ENCODE data around the gene ELMO3.

The ELMO3 gene

GRCh38 chr16:67195676-67196075, 3.3 kb upstream of the ELMO3 start:
- Histone ChIP-seq H3K9ac (ENCODE audit: low read length) (no peak overlapping the region), H3K4me3 (ENCODE audit: low read length) (no peak overlapping the region), H3K79me2 (ENCODE audit: low read length) (peaks cover 32% of the 10 kb centered on the region), H3K27me3 (ENCODE audit: low read depth, low read length) (no peaks in the 10 kb centered on the region), H2AFZ (ENCODE audit: low read depth, low read length) (no peak overlapping the region), H3K4me2 (ENCODE audit: low read length) (no peak overlapping the region), H3K36me3 (replicated peaks; ENCODE audit: low read depth, low read length) (peaks cover 52% of the 10 kb centered on the region), H3K9me3 (ENCODE audit: insufficient read depth, low read length) (no peaks in the 10 kb centered on the region), H3K4me1 (ENCODE audit: low read length) (peaks cover 12% of the 10 kb centered on the region), H4K20me1 (ENCODE audit: insufficient read depth, low read length) (no peaks in the 10 kb centered on the region), H3K27ac (ENCODE audit: low read length) (no peak overlapping the region)
- TF ChIP-seq EZH2phosphoT487 (IDR thresholded peaks at IDR 0.05; ENCODE audit: low read depth) (no peak), CTCF (IDR thresholded peaks at IDR 0.05; ENCODE audit: low read depth, low read length) (no peak)

- Histone ChIP-seq H4K20me1 (ENCODE audit: insufficient read depth, low read length) (no peaks in the 10 kb centered on the region), H3K79me2 (ENCODE audit: low read length) (peaks cover 30% of the 10 kb centered on the region), H3K9me3 (ENCODE audit: insufficient read depth, low read length) (no peaks in the 10 kb centered on the region)
Observed at GRCh38 chr16:67196881-67197280, 2.0 kb upstream of the ELMO3 start.

GRCh38 chr16:67197704-67198103, 1.2 kb upstream of the ELMO3 start:
- no peaks in the 10 kb centered on the region for H3K27me3 ChIP-seq (ENCODE audit: low read depth, low read length)
- no peak for TF ChIP-seq EZH2phosphoT487 (IDR thresholded peaks at IDR 0.05; ENCODE audit: low read depth)
- TF ChIP-seq CTCF (IDR thresholded peaks at IDR 0.05; ENCODE audit: low read depth, low read length), result no peak
- no peak overlapping the region for H3K4me2 ChIP-seq (ENCODE audit: low read length)
- H3K9me3 ChIP-seq (ENCODE audit: insufficient read depth, low read length), result no peaks in the 10 kb centered on the region
- H4K20me1 ChIP-seq (ENCODE audit: insufficient read depth, low read length), result no peaks in the 10 kb centered on the region
- H2AFZ ChIP-seq (ENCODE audit: low read depth, low read length), result no peak overlapping the region
- peaks cover 59% of the 10 kb centered on the region for H3K36me3 ChIP-seq (replicated peaks; ENCODE audit: low read depth, low read length)
- H3K4me1 ChIP-seq (ENCODE audit: low read length), result peaks cover 8% of the 10 kb centered on the region
- H3K79me2 ChIP-seq (ENCODE audit: low read length), result peaks cover 21% of the 10 kb centered on the region
- no peak overlapping the region for H3K9ac ChIP-seq (ENCODE audit: low read length)
- H3K4me3 ChIP-seq (ENCODE audit: low read length), result no peak overlapping the region
- H3K27ac ChIP-seq (ENCODE audit: low read length), result no peak overlapping the region

More at GRCh38 chr16:67196881-67197280, 2.0 kb upstream of the ELMO3 start:
- Histone ChIP-seq H3K36me3 (replicated peaks; ENCODE audit: low read depth, low read length) (peaks cover 59% of the 10 kb centered on the region), H2AFZ (ENCODE audit: low read depth, low read length) (no peak overlapping the region), H3K4me1 (ENCODE audit: low read length) (peaks cover 8% of the 10 kb centered on the region), H3K9ac (ENCODE audit: low read length) (no peak overlapping the region), H3K27ac (ENCODE audit: low read length) (no peak overlapping the region), H3K4me3 (ENCODE audit: low read length) (no peak overlapping the region), H3K4me2 (ENCODE audit: low read length) (no peak overlapping the region), H3K27me3 (ENCODE audit: low read depth, low read length) (no peaks in the 10 kb centered on the region)
- TF ChIP-seq EZH2phosphoT487 (IDR thresholded peaks at IDR 0.05; ENCODE audit: low read depth) (no peak), CTCF (IDR thresholded peaks at IDR 0.05; ENCODE audit: low read depth, low read length) (no peak)

GRCh38 chr16:67198238-67198734, 645 bp upstream of the ELMO3 start:
- Histone ChIP-seq H3K4me3 (ENCODE audit: low read length) (no peak overlapping the region), H3K27me3 (ENCODE audit: low read depth, low read length) (no peaks in the 10 kb centered on the region), H3K36me3 (replicated peaks; ENCODE audit: low read depth, low read length) (peaks cover 60% of the 10 kb centered on the region), H3K27ac (ENCODE audit: low read length) (no peak overlapping the region), H3K79me2 (ENCODE audit: low read length) (peaks cover 16% of the 10 kb centered on the region), H3K4me2 (ENCODE audit: low read length) (no peak overlapping the region), H3K4me1 (ENCODE audit: low read length) (peaks cover 3% of the 10 kb centered on the region), H2AFZ (ENCODE audit: low read depth, low read length) (no peak overlapping the region), H4K20me1 (ENCODE audit: insufficient read depth, low read length) (no peaks in the 10 kb centered on the region), H3K9me3 (ENCODE audit: insufficient read depth, low read length) (no peaks in the 10 kb centered on the region), H3K9ac (ENCODE audit: low read length) (no peak overlapping the region)
- TF ChIP-seq CTCF (IDR thresholded peaks at IDR 0.05; ENCODE audit: low read depth, low read length) (peak; percentile 72), EZH2phosphoT487 (IDR thresholded peaks at IDR 0.05; ENCODE audit: low read depth) (no peak)

Data from OCI-LY3 (cell line).